Suprapubic skin (tissue), 4 donors: ENCODE measurements around the gene OSBPL3. TPM values are rescaled to one million over a fixed set of nuclear protein-coding genes. Genes with fewer than 3 reads are reported as not detected.

Source experiments
- DNase-seq, 2 donors: peaks; one replicate each; pipeline ENCODE4 v3.0.0-alpha.2; 2019; ENCODE audit warnings: low spot score in 2 of 2
- H3K27ac ChIP-seq: fragments of 200-600 bp; sonication (generic); one replicate; pipeline ENCODE4 v1.5.1; 2019
- H3K27me3 ChIP-seq: fragments of 200-600 bp; sonication (generic); one replicate; pipeline ENCODE4 v1.5.1; 2019
- H3K36me3 ChIP-seq: fragments of 200-600 bp; sonication (generic); one replicate; pipeline ENCODE4 v1.5.1; 2019
- H3K4me1 ChIP-seq: fragments of 200-600 bp; sonication (generic); one replicate; pipeline ENCODE4 v1.5.1; 2019
- H3K4me3 ChIP-seq: fragments of 200-600 bp; sonication (generic); one replicate; pipeline ENCODE4 v1.5.1; 2019; ENCODE audit warnings: mild to moderate bottlenecking
- H3K9me3 ChIP-seq: fragments of 200-600 bp; sonication (generic); one replicate; pipeline ENCODE4 v1.5.1; 2019
- CTCF ChIP-seq, 2 donors: fragments of 200-600 bp in 1 of 2; fragments of 450-650 bp in 1 of 2; sonication (generic) in 1 of 2; IDR thresholded peaks; one replicate each; pipeline ENCODE4 v1.5.1; 2016 to 2019; ENCODE audit warnings: antibody characterized with exemption in 2 of 2, mild to moderate bottlenecking in 1 of 2, moderate library complexity in 1 of 2
- EP300 ChIP-seq: sonication (generic); formaldehyde crosslinking; IDR thresholded peaks from one replicate; pipeline ENCODE4 v1.6.1; 2017; ENCODE audit warnings: antibody characterized with exemption
- POLR2A ChIP-seq, 2 donors: fragments of 450-650 bp; IDR thresholded peaks; one replicate each; pipeline ENCODE4 v1.6.1; 2017; ENCODE audit warnings: antibody characterized with exemption in 2 of 2, mild to moderate bottlenecking in 2 of 2, moderate library complexity in 2 of 2
- POLR2AphosphoS5 ChIP-seq, 3 donors: sonication (generic); formaldehyde crosslinking; IDR thresholded peaks; one replicate each; pipeline ENCODE4 v1.6.1; 2017; ENCODE audit warnings: antibody characterized with exemption in 3 of 3
- WGBS: methylation state at CpG from one replicate; pipeline ENCODE4 v1.1.5; 2018; 5-methylcytosine and 5-hydroxymethylcytosine counted together
- total RNA-seq, 4 donors: library from RNA; depleted of rRNA; stranded (reverse); fragments of >200 nt; gene quantifications; one replicate each; pipeline ENCODE4 v1.1.0, GENCODE V29; 2016

Gene OSBPL3
- total RNA-seq, 4 donors from 2014 or later, result 22.0 to 49.0 (median 27.3) TPM

GRCh38 chr7:24972991-24973390 is 7.0 kb downstream of the OSBPL3 start:
- H3K9me3 ChIP-seq, result no peaks in the 10 kb centered on the region
- no peak for DNase-seq
- no peak for TF ChIP-seq CTCF (IDR thresholded peaks at IDR 0.05)
- TF ChIP-seq POLR2AphosphoS5 (IDR thresholded peaks at IDR 0.05), result no peak
- peaks cover 34% of the 10 kb centered on the region for H3K4me1 ChIP-seq
- H3K4me3 ChIP-seq, result no peak overlapping the region
- no peaks in the 10 kb centered on the region for H3K27me3 ChIP-seq
- H3K36me3 ChIP-seq, result no peaks in the 10 kb centered on the region
- no peak overlapping the region for H3K27ac ChIP-seq

- peaks cover 40% of the 10 kb centered on the region for H3K4me1 ChIP-seq
- no peak for DNase-seq
- 22% methylated on average over 1 of the region's 1 CpG for WGBS
- H3K27ac ChIP-seq, result peak overlapping the region; percentile 53
- H3K9me3 ChIP-seq, result no peaks in the 10 kb centered on the region
- no peak for TF ChIP-seq POLR2AphosphoS5 (IDR thresholded peaks at IDR 0.05)
- TF ChIP-seq EP300, result no peak
- TF ChIP-seq CTCF (IDR thresholded peaks at IDR 0.05), result no peak
- no peak for TF ChIP-seq POLR2A (IDR thresholded peaks at IDR 0.05)
- no peak overlapping the region for H3K4me3 ChIP-seq
- H3K36me3 ChIP-seq, result no peaks in the 10 kb centered on the region
- no peaks in the 10 kb centered on the region for H3K27me3 ChIP-seq
Measured at GRCh38 chr7:24972166-24972477, 7.9 kb downstream of the OSBPL3 start.

- TF ChIP-seq CTCF (IDR thresholded peaks at IDR 0.05) (no peak), POLR2AphosphoS5 (IDR thresholded peaks at IDR 0.05) (no peak), POLR2A (IDR thresholded peaks at IDR 0.05) (no peak), EP300 (no peak)
- Histone ChIP-seq H3K27ac (peak overlapping the region; percentile 59), H3K9me3 (no peaks in the 10 kb centered on the region), H3K27me3 (no peaks in the 10 kb centered on the region), H3K4me3 (no peak overlapping the region), H3K4me1 (peaks cover 46% of the 10 kb centered on the region), H3K36me3 (no peaks in the 10 kb centered on the region)
- peak in 1 of 2 donors; percentile 62 for DNase-seq
- WGBS, result 45% methylated on average over 9 of the region's 9 CpGs
Measured at GRCh38 chr7:24971333-24972165, 8.4 kb downstream of the OSBPL3 start.

GRCh38 chr7:24970676-24971075 is 9.3 kb downstream of the OSBPL3 start:
- WGBS, result 71% methylated on average over 4 of the region's 4 CpGs
- Histone ChIP-seq H3K4me3 (no peak overlapping the region), H3K4me1 (peaks cover 54% of the 10 kb centered on the region), H3K27me3 (no peaks in the 10 kb centered on the region), H3K9me3 (no peaks in the 10 kb centered on the region), H3K27ac (peak overlapping the region; percentile 59), H3K36me3 (no peaks in the 10 kb centered on the region)
- DNase-seq, result no peak
- TF ChIP-seq POLR2AphosphoS5 (IDR thresholded peaks at IDR 0.05), result no peak
- TF ChIP-seq EP300, result no peak
- no peak for TF ChIP-seq CTCF (IDR thresholded peaks at IDR 0.05)
- TF ChIP-seq POLR2A (IDR thresholded peaks at IDR 0.05), result no peak

GRCh38 chr7:24968165-24968564 is 11.8 kb downstream of the OSBPL3 start:
- TF ChIP-seq EP300 (no peak), POLR2AphosphoS5 (IDR thresholded peaks at IDR 0.05) (no peak), CTCF (IDR thresholded peaks at IDR 0.05) (no peak), POLR2A (IDR thresholded peaks at IDR 0.05) (no peak)
- no peak overlapping the region for H3K4me3 ChIP-seq
- peak overlapping the region; percentile 78 for H3K27ac ChIP-seq
- H3K27me3 ChIP-seq, result no peaks in the 10 kb centered on the region
- no peaks in the 10 kb centered on the region for H3K36me3 ChIP-seq
- DNase-seq, result no peak
- H3K4me1 ChIP-seq, result peaks cover 66% of the 10 kb centered on the region
- WGBS, result 53% methylated on average over 9 of the region's 9 CpGs
- H3K9me3 ChIP-seq, result no peaks in the 10 kb centered on the region
